Osteoblast (primary cell): ENCODE measurements around the gene GRIK4. TPM values are rescaled to one million over a fixed set of nuclear protein-coding genes. Genes with fewer than 3 reads are reported as not detected.

Experiments used
- DNase-seq: peaks from one replicate; pipeline ENCODE4 v3.0.0; 2011; ENCODE audit warnings: low spot score, mixed read lengths; ENCODE audit not compliant: insufficient read length; ENCODE audit errors: missing footprints
- H2AFZ ChIP-seq: 2 replicates; pipeline ENCODE4 v1.6.0; 2011; ENCODE audit warnings: mild to moderate bottlenecking, low read length
- H3K27ac ChIP-seq: 2 replicates; pipeline ENCODE4 v1.5.1; 2011; ENCODE audit warnings: mild to moderate bottlenecking, low read depth, low read length, moderate library complexity
- H3K27me3 ChIP-seq: 2 replicates; pipeline ENCODE4 v1.6.0; 2012; ENCODE audit warnings: mild to moderate bottlenecking, control low read depth, inconsistent platforms, low read length, moderate library complexity; ENCODE audit not compliant: insufficient read depth
- H3K36me3 ChIP-seq: 2 replicates; pipeline ENCODE4 v1.5.1; 2011; ENCODE audit warnings: mild to moderate bottlenecking, low read length, control low read depth, moderate library complexity; ENCODE audit not compliant: insufficient read depth
- H3K4me1 ChIP-seq: 2 replicates; pipeline ENCODE4 v1.5.1; 2011; ENCODE audit warnings: mild to moderate bottlenecking, low read length, control low read depth, moderate library complexity; ENCODE audit not compliant: insufficient read depth
- H3K4me2 ChIP-seq: 2 replicates; pipeline ENCODE4 v1.6.0; 2011; ENCODE audit warnings: mild to moderate bottlenecking, low read length; ENCODE audit not compliant: insufficient read depth
- H3K4me3 ChIP-seq: fragments of 200-600 bp; sonication (generic); 3 replicates; pipeline ENCODE4 v1.5.1; 2012; ENCODE audit warnings: mild to moderate bottlenecking, low read length, inconsistent platforms; ENCODE audit not compliant: insufficient read depth
- H3K79me2 ChIP-seq: 2 replicates; pipeline ENCODE4 v1.6.0; 2012; ENCODE audit warnings: mild to moderate bottlenecking, low read length, control low read depth, inconsistent platforms; ENCODE audit not compliant: insufficient read depth
- H3K9me3 ChIP-seq: 2 replicates; pipeline ENCODE4 v1.5.1; 2011; ENCODE audit warnings: low read depth, low read length, control low read depth
- H4K20me1 ChIP-seq: 2 replicates; pipeline ENCODE4 v1.6.0; 2012; ENCODE audit warnings: mild to moderate bottlenecking, low read length, control low read depth; ENCODE audit not compliant: insufficient read depth
- CTCF ChIP-seq: IDR thresholded peaks from 2 replicates; pipeline ENCODE4 v1.5.1; 2011; ENCODE audit warnings: mild to moderate bottlenecking, low read depth, low read length, moderate library complexity; ENCODE audit errors: extremely low read depth
- total RNA-seq: library from RNA; depleted of rRNA; stranded (reverse); fragments of >200 nt; gene quantifications from 2 replicates; pipeline ENCODE4 v1.2.3, GENCODE V29; 2012

GRIK4 gene
- total RNA-seq, 1 donor = under 0.01 TPM

- no peak for DNase-seq
- H3K27ac ChIP-seq = no peak overlapping the region
These were observed 65.5 kb downstream of the GRIK4 start for GRCh38 chr11:120577041-120577440.

GRCh38 chr11:120577624-120578363 lies 66.2 kb downstream of the GRIK4 start:
- Histone ChIP-seq H3K4me3 (no peak overlapping the region), H4K20me1 (no peaks in the 10 kb centered on the region)
- DNase-seq = no peak

More at GRCh38 chr11:120577041-120577440, 65.5 kb downstream of the GRIK4 start:
- Histone ChIP-seq H3K4me3 (no peak overlapping the region), H3K27me3 (peaks cover 9% of the 10 kb centered on the region), H3K36me3 (no peaks in the 10 kb centered on the region), H3K4me2 (no peak overlapping the region), H3K4me1 (no peaks in the 10 kb centered on the region), H2AFZ (no peak overlapping the region), H3K79me2 (no peaks in the 10 kb centered on the region), H3K9me3 (no peaks in the 10 kb centered on the region), H4K20me1 (no peaks in the 10 kb centered on the region)
- no peak for TF ChIP-seq CTCF

GRCh38 chr11:120578596-120579154 lies 67.1 kb downstream of the GRIK4 start:
- H3K27me3 ChIP-seq = peaks cover 9% of the 10 kb centered on the region
- H3K79me2 ChIP-seq = no peaks in the 10 kb centered on the region
- no peak overlapping the region for H2AFZ ChIP-seq
- no peaks in the 10 kb centered on the region for H4K20me1 ChIP-seq
- no peak overlapping the region for H3K4me2 ChIP-seq
- TF ChIP-seq CTCF = no peak
- no peak for DNase-seq
- H3K9me3 ChIP-seq = no peaks in the 10 kb centered on the region
- H3K4me1 ChIP-seq = no peaks in the 10 kb centered on the region
- no peak overlapping the region for H3K27ac ChIP-seq
- H3K36me3 ChIP-seq = no peaks in the 10 kb centered on the region
- no peak overlapping the region for H3K4me3 ChIP-seq

More at GRCh38 chr11:120577624-120578363, 66.2 kb downstream of the GRIK4 start:
- TF ChIP-seq CTCF = no peak
- Histone ChIP-seq H2AFZ (no peak overlapping the region), H3K79me2 (no peaks in the 10 kb centered on the region), H3K9me3 (no peaks in the 10 kb centered on the region), H3K36me3 (no peaks in the 10 kb centered on the region), H3K27ac (no peak overlapping the region), H3K27me3 (peaks cover 9% of the 10 kb centered on the region), H3K4me1 (no peaks in the 10 kb centered on the region), H3K4me2 (no peak overlapping the region)

- Histone ChIP-seq H3K4me1 (no peaks in the 10 kb centered on the region), H4K20me1 (no peaks in the 10 kb centered on the region), H3K27ac (no peak overlapping the region), H3K79me2 (no peaks in the 10 kb centered on the region), H3K4me3 (no peak overlapping the region), H3K4me2 (no peak overlapping the region), H3K9me3 (no peaks in the 10 kb centered on the region), H3K36me3 (no peaks in the 10 kb centered on the region), H3K27me3 (peaks cover 9% of the 10 kb centered on the region), H2AFZ (no peak overlapping the region)
- no peak for DNase-seq
- no peak for TF ChIP-seq CTCF
These were observed 68.1 kb downstream of the GRIK4 start for GRCh38 chr11:120579611-120580031.
